NCI-H1092 treated with DMSO at 0.1 percent for 48 hours (cell line): ENCODE results near the gene LGALS1.

Experiments
- DNase-seq: peaks from one replicate; lab custom pipeline; 2025; lab: John Stamatoyannopoulos, UW

Gene LGALS1

DNA sequence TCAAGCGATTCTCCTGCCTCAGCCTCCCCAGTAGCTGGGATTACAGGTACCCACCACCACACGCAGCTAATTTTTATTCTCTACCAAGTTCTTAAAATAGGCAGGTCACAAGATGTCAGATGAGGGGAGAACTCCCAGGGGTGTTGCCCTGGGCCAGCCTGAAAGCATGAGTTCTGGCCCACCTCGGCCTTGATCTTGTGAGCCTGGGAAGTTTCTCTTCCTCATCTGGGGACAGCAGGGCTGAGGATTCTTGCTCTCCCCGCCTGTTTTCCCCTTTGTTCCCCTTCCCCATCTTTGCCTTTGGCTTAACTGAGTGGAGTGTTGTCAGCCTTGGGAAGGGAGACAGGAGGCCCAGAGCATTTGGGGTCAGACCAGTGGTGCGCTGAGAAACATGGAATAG, 13.4 kb upstream of the LGALS1 start:
- no peak for DNase-seq

DNA sequence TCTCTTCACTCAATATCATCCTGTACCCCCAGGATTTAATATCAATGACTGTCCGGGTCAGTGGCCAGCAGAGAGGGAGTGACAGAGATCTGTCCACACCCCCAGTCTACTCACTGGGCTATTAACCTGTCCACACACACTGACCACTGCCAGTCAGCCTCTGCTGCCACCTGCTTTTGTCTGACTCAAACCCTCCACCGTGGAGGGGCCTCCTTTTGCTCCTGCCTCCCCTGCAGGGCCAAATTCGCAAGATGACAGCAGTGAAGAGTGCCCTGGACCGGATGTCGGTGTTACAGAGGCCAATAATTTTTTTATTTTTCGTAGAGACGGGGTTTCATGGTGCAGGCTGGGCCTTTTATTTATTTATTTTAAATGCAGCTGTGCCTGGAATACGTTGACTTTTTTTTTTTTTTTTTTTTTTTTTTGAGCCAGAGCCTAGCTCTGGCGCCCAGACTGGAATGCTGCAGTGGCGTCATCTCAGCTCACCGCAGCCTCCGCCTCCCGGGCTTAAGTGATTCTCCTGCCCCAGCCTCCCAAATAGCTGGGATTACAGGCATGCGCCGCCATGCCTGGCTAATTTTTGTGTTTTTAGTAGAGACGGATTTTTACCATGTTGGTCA, 11.8 kb upstream of the LGALS1 start:
- no peak for DNase-seq

DNA sequence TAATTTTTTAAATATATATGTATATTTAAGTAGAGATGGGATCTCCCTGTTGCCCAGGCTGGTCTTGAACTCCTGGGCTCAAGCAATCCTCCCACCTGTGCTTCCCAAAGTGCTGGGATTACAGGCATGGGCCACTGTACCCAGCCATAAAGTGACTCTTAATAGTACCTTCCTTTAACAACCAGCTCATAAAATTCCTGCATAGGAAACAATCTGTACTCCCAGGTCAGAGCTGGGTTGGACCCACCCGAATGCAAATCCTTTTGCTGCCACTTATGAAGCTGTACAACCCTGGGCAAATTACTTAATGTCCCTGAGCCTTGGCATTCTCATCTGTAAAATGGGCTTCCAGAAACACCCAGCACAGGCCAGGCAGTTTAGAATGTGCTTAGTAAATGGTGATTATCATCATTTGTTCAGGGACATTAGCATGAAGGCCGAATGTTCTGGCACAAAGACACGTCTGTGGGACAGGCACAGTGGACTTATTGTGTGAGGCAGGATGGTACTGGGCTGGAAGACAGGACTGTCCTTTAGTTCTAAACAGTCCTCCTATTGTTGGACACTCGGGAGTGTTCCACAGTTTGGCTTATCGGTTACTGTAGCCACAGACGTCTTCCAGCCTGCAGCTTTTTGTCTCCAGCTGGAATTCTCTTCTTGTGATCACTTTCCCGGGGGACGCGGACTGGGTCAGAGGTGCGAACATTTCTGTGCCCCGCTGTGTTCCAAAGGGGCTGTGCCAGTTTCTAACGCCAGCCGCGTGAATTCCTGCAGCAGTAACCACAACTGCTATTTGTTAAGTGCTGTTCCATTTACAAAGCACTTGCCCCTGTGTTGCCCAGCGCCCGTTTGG, 11.0 kb upstream of the LGALS1 start:
- no peak for DNase-seq

DNA sequence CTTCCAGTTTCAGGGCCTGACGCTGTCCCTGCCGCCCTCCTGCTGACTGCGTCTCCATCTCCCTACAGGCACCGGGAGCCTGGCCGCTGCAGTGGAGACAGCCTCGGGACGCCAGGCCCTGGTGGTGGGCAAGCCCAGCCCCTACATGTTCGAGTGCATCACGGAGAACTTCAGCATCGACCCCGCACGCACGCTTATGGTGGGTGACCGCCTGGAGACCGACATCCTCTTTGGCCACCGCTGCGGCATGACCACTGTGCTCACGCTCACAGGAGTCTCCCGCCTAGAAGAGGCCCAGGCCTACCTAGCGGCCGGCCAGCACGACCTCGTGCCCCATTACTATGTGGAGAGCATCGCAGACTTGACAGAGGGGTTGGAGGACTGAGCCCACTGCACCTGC, 9.9 kb upstream of the LGALS1 start:
- DNase-seq, result no peak

DNA sequence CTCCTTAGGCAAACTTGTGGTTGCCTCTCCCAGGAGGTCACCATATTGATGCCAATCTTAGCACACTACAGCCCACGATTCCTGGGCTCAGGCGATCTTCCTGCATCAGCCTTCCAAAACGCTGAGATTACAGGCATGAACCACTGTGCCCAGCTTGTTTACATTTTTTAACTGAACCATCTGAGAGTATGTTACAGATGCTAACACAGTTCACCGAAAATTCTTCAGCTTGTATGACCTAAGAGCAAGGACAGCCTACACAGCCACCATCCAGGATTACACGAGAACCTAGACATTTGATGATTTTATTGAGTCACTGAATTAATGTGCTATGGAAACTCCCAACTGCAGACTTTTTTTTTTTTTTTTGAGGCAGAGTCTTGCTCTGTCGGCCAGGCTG, 5.8 kb upstream of the LGALS1 start:
- no peak for DNase-seq

DNA sequence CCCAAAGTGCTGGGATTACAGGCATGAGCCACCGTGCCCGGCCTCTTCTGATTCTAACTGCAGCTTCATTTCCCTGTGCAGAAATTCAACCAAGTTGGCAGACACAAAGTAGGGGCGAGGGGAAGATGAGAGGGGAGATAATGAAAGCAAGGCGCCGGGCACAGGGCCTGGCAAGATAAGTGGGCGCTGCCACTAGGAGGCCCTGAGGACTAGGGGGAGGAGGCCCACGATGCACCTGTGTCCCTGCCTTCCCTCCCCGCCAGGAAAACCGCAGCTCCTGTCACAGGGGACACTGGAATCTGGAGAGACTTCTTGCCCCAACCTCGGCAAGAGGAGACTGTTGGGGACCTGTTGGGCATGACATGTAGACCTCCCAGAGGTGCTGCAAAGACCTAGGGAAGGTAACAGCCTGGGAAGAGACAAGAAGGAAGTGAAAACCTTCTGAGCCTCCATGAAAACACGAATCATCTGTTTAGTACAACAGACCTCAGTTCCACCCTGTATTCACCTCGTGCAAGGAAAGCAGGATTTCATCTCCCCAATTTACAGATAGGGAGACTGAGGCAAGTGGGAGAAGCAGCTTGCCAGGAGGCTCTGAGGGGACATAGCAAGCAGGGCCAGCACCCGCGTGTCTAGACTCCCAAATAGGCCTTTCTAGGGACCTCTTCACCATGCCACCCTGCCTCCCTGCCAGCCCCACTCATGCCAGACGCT, 3.1 kb upstream of the LGALS1 start:
- DNase-seq, result no peak

DNA sequence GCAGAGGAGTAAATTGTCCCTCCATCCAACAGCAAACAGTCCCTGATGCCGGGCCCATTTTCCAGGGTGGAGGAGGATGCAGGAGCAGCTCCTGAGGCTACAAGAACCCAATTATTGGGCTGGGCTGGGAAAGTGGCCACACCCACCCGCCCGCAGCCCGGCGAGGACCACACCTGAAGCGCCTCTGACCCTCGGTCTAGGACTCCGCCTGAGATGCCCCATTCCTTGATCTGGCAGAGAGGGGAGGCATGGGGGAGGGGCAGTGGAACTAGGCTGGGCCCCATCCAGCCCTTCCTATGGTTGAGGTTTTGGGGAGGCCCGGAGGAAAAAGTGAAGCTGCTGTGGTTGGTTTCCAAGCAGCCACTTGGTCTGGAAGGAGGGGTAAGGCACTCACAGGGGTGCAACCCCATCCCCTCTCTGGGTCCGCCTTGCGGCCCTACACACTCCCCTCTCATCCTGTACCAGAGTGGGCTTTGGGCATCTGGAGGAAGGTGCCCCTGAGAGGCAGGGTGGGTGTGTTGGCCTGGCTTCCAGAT, 2.4 kb upstream of the LGALS1 start:
- DNase-seq, result no peak

DNA sequence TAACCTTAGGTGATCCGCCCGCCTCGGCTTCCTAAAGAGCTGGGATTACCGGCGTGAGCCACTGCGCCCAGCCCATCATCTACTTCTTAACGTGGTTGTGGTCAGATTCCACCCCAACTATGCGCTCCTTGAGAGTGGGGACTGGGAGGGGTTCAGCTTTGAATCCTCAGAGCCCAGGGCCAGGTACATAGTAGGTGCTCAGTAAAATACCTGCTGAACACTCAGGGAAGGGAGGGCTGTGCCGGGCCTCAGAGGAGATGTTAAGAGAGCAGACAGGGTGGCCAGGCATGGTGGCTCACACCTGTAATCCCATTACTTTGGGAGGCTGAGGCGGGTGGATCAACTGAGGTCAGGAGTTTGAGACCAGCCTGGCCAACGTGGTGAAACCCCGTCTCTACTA, 1.2 kb upstream of the LGALS1 start:
- DNase-seq, result no peak

DNA sequence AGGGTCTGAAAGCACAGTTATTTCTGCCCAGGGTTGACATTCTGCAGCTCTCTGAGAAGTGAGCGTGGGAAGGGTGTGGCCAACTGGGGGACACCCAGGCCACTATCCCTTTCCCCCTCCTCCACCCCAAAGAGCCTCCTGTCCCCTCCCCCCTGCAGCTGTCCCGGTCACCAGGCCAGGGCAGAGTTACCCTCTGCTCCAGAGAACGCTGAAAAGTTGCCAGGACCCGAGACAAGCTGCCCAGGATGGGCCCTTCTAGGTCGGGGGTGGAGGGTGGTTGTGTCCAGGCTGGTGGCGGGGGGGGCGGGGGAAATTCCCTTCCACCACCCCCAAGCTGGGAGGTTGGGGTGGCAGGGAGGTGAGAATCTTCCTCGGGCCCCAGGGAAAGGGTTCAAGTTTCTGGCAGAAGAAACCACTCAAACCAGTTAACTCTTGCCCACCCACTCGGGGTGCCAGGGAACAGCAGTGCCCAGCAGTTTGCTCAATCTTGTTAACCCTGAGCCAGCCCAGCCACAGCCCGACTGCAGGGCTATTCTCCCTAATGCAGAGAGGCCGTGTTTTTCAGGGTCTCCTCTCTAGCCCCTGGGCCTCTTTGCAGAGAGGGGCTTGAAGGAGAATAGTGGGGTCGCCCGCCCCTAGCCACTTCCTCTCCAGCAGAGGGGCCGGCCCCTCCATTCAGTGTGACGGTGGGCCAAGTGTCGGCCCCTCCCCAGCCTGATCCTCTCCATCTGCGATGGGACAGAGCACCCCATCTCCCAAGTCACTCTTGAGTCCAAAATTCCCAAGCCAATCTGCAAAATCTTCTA, 697 bp downstream of the LGALS1 start:
- DNase-seq, result no peak

DNA sequence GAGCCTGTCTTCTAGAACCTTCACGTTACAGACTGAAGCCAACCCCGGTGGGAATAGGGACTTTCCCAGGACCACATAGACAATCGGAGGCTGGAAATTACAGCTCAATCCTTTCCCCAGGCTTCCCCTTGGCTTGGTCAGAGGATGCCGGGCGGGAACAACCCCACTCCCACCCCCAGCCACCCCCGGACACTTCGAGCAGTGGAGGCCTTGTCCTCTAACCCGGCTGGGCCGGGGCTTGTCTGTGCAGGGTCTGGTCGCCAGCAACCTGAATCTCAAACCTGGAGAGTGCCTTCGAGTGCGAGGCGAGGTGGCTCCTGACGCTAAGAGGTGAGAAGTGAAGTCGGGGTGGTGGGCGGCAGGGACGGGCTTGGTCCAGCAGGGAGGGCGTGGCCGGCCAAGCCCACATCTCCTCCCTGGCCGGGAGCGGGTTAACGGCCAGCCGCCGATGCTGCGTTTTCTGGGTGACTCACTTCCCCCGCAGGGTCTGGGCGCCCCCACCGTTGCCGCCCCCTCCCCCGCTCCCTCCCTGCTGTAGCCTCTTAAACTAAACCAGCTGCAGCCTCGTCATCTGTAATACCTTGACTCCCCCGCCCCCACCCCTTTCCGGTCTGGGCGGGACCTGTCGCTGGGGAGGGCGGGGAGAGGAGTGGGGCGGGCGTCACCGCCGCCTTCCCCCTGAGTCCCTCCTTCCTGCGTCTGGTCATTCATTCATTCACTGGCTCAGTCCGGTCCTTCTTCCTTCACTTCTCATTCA, 1.5 kb downstream of the LGALS1 start:
- DNase-seq, result no peak

DNA sequence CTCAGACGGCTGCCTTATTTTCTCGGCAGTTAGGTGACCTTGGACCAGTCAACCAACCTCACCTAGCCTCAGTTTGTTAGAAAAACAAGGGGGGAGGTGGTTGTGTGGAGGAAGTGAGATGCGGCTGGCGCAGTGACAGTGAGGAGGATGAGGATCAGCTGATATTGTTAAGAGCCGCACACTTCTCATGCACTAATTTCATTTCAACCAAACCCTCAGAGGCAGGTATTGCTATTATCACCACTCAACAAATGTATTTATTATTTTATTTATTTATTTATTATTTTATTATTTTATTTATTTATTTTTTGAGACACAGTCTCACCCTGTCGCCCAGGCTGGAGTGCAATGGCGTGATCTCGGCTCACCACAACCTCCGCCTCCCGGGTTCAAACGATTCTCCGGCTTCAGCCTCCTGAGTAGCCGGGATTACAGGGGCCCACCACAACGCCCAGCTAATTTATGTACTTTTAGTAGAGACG, 2.1 kb downstream of the LGALS1 start:
- DNase-seq, result no peak

DNA sequence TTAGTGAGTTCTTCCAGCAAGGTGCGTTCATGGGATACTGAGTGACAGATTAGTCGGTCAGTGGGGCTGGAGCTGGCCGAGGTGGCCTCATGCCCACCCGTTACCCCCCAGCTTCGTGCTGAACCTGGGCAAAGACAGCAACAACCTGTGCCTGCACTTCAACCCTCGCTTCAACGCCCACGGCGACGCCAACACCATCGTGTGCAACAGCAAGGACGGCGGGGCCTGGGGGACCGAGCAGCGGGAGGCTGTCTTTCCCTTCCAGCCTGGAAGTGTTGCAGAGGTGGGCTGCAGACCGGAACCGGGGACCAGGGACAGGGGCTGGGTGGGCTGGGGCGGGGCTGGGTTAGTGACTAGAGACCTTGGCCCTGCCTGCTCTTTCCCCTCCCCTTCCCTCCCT, 2.9 kb downstream of the LGALS1 start:
- no peak for DNase-seq

DNA sequence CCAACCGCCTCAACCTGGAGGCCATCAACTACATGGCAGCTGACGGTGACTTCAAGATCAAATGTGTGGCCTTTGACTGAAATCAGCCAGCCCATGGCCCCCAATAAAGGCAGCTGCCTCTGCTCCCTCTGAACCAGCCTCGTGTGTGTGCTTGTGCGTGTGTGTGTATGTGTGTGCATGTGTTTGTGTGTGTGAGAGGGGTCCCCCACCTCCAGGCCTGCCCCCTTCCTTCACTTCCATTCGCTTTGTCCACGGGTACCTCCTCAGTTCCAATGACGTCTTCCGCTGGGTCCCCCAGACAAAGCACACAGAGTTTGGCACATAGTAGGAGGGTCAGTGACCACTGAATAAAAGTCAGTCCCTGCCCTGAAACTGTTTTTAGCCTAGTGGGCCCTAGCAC, 4.2 kb downstream of the LGALS1 start:
- DNase-seq, result no peak

DNA sequence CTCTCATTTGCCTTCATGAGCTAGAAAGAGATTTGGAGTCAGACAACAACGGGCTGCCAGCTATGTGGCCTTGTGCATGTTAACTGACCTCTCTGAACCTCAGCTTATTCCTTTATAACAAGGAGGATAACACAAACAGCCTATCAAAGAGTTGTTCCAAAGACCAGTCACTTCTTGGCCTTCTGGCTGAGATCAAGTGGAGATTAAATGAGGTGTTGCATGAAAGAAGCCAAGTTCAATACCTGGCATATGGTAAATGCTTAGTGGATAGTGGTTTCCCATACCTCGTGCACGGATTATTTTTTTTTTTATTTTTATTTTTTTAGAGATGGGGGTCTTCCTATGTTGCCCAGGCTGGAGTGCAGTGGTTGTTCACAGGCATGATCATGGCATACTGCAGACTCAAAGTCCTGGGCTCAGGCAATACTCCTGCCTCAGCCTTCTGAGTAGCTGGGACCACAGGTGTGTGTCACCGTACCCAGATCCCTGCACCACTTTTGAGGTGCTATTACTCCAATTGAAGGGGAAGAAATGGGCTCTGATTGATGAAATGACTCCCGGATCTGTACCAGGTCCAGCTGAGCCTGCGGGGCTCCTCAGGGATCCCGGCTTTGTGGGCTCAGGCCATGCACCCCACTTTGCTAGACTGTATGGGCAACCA, 4.9 kb downstream of the LGALS1 start:
- DNase-seq, result no peak

DNA sequence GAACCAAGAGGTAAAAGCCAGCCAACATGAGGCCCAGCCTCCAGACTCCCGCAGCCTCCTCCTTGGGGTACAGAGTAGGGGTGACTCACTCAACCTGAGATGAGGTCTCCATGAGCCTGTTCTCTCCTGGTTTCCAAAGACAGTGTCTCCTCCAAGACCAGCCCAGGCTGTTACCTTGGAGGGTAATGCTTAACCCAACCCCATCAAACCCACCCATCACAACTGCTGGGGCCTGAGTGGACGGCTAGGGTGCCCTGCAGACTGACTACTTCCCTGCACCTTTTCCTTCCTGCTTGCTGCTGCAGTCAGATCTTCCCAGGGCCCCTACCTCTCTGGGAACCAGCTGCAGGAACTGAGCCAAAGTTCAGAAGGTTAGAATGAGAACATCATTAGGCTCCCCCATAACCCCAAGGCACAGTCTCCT, 5.6 kb downstream of the LGALS1 start:
- DNase-seq, result no peak

DNA sequence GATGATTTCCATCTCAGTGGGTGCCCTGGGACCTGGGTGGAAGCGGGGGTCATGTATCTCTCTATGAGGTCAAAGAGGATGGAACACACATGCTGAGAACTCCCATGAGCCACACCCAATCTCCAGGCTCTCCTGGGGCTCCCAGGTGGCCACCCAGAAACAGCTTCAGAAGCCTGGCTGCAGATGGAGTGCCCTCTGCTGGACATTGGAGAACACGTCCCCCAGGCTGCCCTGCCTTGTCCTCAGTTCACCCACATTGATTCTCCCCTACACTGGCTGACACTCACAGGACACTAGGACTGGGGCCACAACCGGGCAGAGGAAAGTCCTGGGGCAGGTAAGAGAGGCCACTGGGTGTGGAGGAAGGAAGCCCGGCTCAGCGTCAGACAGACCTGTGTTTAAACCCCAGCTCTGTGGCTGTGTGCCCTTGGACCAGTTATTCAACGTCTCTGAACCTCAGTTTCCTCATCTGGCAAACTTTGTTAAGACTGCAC, 6.2 kb downstream of the LGALS1 start:
- peak; percentile 49 for DNase-seq

DNA sequence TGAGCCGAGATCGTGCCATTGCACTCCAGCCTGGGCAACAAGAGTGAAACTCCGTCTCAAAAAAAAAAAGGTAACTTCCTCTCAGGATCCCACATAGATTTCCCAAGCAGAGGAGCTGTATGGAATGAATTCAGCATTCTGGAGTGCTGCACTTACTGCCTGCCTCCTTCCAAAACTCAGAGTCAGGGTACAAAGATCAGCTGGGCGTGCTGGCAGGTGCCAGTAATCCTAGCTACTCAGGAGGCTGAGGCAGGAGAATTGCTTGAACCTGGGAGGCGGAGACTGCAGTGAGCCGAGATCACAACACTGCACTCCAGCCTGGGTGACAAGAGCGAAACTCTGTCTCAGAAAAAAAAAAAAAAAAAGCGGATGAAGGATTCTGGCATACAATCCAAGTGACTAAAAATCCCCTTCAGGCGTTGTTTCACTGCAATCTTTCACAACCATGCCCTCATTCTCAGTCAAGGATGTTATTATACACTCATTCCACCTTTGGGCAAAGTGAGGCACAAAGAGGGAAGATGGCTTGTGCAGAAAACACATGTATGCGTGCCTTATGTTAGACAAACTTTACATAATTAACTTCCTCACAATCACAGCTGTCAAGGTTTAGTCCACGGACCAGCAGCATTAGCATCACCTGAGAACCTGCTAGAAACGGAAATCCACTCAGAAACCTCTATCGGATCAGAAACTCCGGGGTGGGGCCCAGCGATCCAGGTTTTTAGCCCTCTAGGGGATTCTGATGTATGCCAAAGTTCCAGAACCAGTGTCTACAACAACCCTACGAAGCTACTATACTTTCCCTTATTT, 9.6 kb downstream of the LGALS1 start:
- no peak for DNase-seq

DNA sequence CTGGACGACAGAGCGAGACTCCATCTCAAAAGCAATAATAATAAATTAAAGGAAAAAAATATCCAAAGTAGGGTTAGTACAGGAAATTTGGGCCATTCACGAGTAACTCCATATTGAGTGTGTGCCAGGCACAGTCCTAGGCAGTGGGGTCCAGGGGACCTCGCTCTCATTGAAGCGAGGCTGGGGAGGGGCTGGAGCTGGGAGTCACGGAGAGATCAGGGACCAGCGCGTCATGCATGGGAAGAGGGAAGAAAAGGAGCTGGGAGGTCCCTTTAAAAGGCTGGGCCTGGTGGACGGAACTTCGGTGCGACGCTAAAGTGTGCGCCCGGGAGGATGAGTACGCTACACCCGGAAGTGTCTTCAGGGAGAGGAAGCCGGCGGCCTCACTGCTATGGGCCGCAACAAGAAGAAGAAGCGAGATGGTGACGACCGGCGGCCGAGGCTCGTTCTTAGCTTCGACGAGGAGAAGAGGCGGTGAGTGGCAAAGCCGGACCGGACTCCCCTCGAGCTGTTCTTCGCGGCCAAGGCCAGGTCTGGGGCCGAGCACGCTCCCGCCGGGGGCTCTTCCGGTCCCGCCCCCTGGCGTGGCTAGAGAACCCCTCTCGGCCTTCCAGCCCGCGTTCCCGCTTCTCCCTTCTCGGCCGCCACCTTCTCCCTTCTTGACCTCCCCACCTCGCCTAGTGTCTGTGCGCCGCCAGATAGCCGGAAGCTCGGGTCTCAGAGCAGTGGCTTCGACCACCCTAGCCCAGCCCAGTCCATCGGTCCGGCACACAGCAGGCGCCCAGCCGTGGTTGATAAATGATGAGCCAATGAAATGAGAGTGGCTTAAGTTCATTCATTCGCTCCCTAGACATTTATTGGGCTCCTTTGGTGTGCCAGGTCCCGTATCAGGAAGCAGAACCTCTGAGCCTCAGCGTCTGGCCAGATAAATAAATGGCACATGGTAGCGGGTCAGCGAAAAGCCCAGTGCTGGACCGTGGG, 10.9 kb downstream of the LGALS1 start, which contains the start of gene NOL12:
Gene NOL12 (plus strand): TSS at position 342 of the 981 bp plus-strand sequence. CDS start 50 bp downstream, at position 392.
- DNase-seq, result peak; percentile 87
